GM19328 (cell line): ENCODE results near the gene SEMA3D.
"Not testable (repeated sequence)": the region's sequence is repeated elsewhere in the genome, so short reads cannot be mapped to it uniquely, and the experiment has no call there.

Experiments
- ATAC-seq: cut with Tn5 transposase; IDR thresholded peaks from one replicate; pipeline ENCODE4 v1.9.1; 2021; ENCODE audit warnings: mild to moderate bottlenecking, moderate library complexity; ENCODE audit not compliant: unreplicated experiment

SEMA3D gene

GRCh38 chr7:85000735-85001350 is 186.0 kb downstream of the SEMA3D start:
- ATAC-seq, result no peak

- no peak for ATAC-seq
These were observed 187.4 kb downstream of the SEMA3D start for GRCh38 chr7:84999450-84999849.

GRCh38 chr7:84998665-84999064 is 188.2 kb downstream of the SEMA3D start:
- ATAC-seq, result no peak

GRCh38 chr7:84997626-84998025 is 189.2 kb downstream of the SEMA3D start:
- ATAC-seq, result no peak

- not testable (repeated sequence) for ATAC-seq
These were observed 193.9 kb downstream of the SEMA3D start for GRCh38 chr7:84992954-84993353.

- no peak for ATAC-seq
These were observed 201.6 kb downstream of the SEMA3D start for GRCh38 chr7:84985073-84985784.

- ATAC-seq, result no peak
These were observed 204.7 kb downstream of the SEMA3D start for GRCh38 chr7:84982199-84982598.

GRCh38 chr7:84981055-84981976 is 205.5 kb downstream of the SEMA3D start:
- ATAC-seq, result no peak

- no peak for ATAC-seq
These were observed 211.2 kb downstream of the SEMA3D start for GRCh38 chr7:84975586-84976185.

- no peak for ATAC-seq
These were observed 215.5 kb downstream of the SEMA3D start for GRCh38 chr7:84971360-84971759.

GRCh38 chr7:84970670-84971069 is 216.2 kb downstream of the SEMA3D start:
- no peak for ATAC-seq

- no peak for ATAC-seq
These were observed 233.6 kb downstream of the SEMA3D start for GRCh38 chr7:84953234-84953633.

GRCh38 chr7:84950836-84951235 is 236.0 kb downstream of the SEMA3D start:
- no peak for ATAC-seq

GRCh38 chr7:84949501-84949900 is 237.4 kb downstream of the SEMA3D start:
- no peak for ATAC-seq

GRCh38 chr7:84949067-84949466 is 237.8 kb downstream of the SEMA3D start:
- ATAC-seq, result no peak

- no peak for ATAC-seq
These were observed 238.2 kb downstream of the SEMA3D start for GRCh38 chr7:84948634-84949033.

GRCh38 chr7:84946549-84946948 is 240.3 kb downstream of the SEMA3D start:
- ATAC-seq, result no peak
